PFSK-1 (cell line): ENCODE data around the gene KCNA2.

ENCODE experiments used
- POLR2AphosphoS5 ChIP-seq: IDR thresholded peaks from 2 replicates; pipeline ENCODE4 v1.6.1; 2012; ENCODE audit warnings: low read depth, mild to moderate bottlenecking, control low read depth, low read length, moderate library complexity
- REST ChIP-seq, 2 experiments: IDR thresholded peaks; 2 replicates each; pipeline versions ENCODE4 v1.6.1 to v1.8.0; 2011 to 2012; ENCODE audit warnings: low read depth in 2 of 2, low read length in 2 of 2, control low read depth in 1 of 2, inconsistent platforms in 1 of 2, mild to moderate bottlenecking in 1 of 2, moderate library complexity in 1 of 2; ENCODE audit not compliant: insufficient read depth in 1 of 2
- SIN3A ChIP-seq: IDR thresholded peaks from 2 replicates; pipeline ENCODE4 v1.6.1; 2012; ENCODE audit warnings: mild to moderate bottlenecking, low read length, moderate library complexity, borderline replicate concordance; ENCODE audit not compliant: insufficient read depth

GRCh38 chr1:110638556-110638955, 32.4 kb upstream of the KCNA2 start:
- TF ChIP-seq REST (IDR thresholded peaks at IDR 0.05; ENCODE audit: insufficient read depth in 1 of 2, low read depth in 2 of 2, low read length in 2 of 2), result no peak
- TF ChIP-seq SIN3A, result no peak
- TF ChIP-seq POLR2AphosphoS5, result no peak
